Renal cortical epithelial cell (primary cell): ENCODE measurements around the gene SALL2. TPM values are rescaled to one million over a fixed set of nuclear protein-coding genes. Genes with fewer than 3 reads are reported as not detected.

ENCODE experiments used
- DNase-seq: peaks from one replicate; pipeline ENCODE4 v3.0.0-alpha.2; 2011; ENCODE audit warnings: low read depth
- total RNA-seq: library from RNA; depleted of rRNA; stranded (reverse); fragments of >200 nt; gene quantifications from 2 replicates; pipeline ENCODE4 v1.2.3, GENCODE V29; 2014

SALL2 gene
- total RNA-seq, 1 donor from 2014 or later: 15.9 TPM

DNA sequence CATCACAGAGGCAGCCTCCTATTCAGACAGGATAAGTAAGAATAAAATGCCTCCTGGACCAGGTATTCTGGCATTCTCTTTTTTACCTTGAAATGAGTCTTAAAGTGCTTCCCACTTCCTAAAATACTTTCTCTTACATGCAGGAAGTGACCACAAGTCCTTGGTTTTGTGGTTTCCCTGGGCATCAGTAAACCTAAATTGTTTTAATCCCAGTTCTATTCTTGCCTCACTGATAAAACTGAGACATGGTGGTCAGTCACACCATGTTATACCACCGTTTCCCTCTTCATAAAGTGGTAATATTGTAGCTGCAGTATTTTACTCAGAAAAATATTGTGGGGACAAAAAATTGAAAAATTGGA, 1.2 kb upstream of the SALL2 start:
- no peak for DNase-seq

GRCh38 chr14:21526672-21527317, 649 bp upstream of the SALL2 start:
- DNase-seq: no peak

DNA sequence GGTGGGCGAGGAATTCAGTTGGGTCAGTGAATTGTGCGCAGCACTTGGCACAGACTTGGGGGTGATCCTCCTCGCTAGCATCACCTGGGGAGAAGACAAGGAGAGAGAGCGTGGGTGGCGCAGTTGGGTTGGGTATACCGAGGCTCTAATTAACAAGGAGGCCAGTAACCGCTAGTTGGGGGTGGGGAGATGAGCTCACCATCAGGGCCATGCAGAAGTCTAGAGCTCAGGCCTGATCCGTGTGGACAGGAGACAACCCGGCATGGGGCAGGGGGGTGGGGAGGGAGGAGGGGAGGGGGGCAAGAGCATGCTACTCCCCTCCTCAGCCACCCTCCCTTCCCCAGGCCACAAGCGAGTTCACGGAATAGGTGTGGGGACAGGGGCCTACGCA, 580 bp downstream of the SALL2 start:
- DNase-seq: peak; percentile 14

GRCh38 chr14:21524575-21525490, 1.3 kb downstream of the SALL2 start:
- no peak for DNase-seq

DNA sequence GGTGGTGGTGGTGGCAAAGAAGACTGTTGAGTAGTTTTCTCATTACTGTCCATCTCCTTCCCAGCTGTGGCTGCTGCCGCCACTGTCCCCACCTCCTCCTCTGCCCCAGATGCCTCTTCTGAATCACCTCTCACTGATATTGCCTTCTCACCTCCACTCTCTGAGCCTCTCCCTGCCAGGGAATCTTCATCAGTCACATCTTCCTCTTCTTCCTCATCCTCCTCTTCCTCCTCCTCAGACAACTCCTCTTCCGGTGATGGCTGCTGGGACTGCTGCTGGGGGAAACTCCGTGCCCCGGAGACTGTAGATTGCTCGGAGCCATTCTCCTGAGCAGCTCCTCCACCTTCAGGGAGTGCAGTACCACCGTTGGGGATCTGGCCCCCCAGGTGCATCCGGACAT, 2.9 kb downstream of the SALL2 start:
- DNase-seq: no peak

DNA sequence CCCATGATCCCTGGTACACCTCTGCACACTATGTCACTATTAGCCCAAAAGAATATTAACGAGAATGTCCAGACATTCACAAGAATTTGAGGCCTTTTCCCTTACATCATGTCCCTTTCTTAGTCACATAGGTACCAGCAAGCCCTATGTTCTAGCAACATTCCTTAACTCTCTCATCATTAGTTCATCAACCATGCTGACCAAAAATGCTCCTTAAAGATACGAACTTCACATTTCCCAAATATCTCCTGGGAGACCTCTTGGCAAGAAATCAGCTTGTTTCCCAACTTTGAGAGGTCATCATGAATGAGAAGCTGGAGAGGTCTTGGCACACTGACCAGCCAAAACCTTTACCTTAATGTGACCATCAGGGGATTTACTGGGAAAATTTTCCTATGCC, 4.6 kb downstream of the SALL2 start:
- DNase-seq: peak; percentile 65

DNA sequence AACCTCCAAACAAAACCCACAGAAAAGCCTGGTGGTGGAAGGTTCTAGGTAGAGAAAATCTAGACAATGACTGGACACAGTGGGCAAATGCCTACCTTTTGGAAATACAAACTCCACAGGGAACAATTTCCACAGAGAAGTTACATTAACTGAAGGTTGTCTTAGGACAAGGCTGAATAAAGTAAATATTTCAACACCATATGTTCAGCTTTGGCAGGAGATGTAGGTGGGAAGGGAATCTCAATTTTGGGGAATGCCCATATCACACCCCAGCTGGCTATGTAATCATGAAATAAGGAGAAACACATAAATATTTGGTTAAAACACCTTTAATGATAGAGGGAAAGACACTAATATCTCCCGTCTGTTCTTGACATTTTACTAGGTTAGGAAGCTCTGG, 5.4 kb downstream of the SALL2 start:
- no peak for DNase-seq

DNA sequence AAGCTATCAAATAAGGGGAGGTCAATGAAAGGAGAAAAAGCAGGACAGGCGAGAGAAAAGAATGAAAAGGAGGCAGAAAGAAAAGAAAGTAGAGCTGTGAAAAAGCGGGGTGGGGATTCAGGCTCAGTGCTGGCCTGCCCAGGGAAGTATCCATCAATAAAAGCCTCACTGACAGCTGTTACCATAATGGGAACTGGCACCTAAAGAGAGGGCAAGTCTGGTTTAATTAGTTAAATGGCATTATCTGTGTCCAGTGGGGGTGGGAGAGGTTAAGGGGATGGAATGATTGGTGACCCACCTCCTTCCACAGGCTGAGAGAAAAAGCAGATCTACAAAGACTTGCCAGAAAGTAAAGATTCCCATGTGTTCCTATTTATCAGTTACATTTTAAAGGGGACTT, 7.4 kb downstream of the SALL2 start:
- no peak for DNase-seq

DNA sequence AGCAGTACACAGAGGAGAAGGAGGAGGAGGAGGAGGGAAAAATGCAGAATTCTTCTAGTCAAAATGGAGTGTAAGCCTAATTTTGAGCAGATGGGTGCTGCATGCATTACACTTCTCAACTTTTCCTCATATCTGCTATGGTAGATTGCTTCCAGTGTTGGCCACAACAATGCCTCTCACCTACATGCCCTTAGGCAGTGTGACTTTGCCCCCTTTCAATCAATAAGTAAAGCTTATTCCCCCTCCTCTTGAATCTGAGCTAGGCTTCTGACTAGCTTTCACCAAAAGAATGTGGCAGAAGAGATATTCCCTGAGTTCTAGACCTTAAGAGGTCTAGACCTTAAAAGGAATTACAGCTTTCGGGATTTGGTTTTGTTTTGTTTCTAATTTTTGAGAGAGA, 11.8 kb downstream of the SALL2 start:
- DNase-seq: no peak

GRCh38 chr14:21510735-21511657, 15.2 kb downstream of the SALL2 start, which contains the start of gene METTL3:
Gene METTL3, minus strand, starts transcription at chr14:21511340. Its CDS starts 117 bp downstream, at chr14:21511223.
- peak; percentile 99 for DNase-seq

GRCh38 chr14:21509432-21510143, 16.6 kb downstream of the SALL2 start:
- no peak for DNase-seq

DNA sequence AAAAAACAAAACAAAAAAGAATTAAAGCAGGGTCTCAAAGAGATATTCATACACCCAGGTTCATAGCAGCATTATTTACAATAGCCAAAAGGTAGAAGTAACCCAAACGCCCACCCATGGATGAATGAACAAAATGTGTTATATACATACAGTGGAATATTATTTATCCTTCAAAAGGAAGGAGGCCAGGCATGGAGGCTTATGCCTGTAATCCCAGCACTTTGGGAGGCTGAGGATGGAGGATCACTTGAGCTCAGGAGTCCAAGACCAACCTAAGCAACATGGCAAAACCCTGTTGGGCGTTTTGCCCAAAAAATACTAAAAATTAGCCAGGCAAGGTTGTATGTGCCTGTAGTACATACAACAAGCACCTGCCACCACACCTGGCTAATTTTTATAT, 19.6 kb downstream of the SALL2 start:
- DNase-seq: no peak

GRCh38 chr14:21505012-21505553, 21.1 kb downstream of the SALL2 start:
- DNase-seq: no peak

GRCh38 chr14:21503376-21503775, 22.8 kb downstream of the SALL2 start:
- no peak for DNase-seq

DNA sequence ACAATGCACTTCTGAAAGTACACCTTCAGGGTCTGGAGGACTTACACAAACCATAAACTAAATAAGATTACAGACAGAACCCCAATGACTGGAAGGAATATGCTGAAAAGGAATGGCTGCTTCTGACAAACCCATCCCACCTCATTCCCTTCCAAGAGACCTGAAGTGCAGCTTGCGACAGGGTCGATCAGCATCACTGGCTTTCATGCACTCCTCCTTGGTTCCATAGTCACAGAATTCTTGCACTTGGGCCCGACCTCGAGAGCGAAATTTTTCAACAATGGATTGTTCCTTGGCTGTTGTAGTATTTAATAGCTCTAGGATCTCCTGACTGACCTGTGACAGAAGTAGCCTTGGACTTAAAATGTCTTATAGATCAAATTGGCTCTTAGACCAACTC, 24.6 kb downstream of the SALL2 start:
- no peak for DNase-seq

DNA sequence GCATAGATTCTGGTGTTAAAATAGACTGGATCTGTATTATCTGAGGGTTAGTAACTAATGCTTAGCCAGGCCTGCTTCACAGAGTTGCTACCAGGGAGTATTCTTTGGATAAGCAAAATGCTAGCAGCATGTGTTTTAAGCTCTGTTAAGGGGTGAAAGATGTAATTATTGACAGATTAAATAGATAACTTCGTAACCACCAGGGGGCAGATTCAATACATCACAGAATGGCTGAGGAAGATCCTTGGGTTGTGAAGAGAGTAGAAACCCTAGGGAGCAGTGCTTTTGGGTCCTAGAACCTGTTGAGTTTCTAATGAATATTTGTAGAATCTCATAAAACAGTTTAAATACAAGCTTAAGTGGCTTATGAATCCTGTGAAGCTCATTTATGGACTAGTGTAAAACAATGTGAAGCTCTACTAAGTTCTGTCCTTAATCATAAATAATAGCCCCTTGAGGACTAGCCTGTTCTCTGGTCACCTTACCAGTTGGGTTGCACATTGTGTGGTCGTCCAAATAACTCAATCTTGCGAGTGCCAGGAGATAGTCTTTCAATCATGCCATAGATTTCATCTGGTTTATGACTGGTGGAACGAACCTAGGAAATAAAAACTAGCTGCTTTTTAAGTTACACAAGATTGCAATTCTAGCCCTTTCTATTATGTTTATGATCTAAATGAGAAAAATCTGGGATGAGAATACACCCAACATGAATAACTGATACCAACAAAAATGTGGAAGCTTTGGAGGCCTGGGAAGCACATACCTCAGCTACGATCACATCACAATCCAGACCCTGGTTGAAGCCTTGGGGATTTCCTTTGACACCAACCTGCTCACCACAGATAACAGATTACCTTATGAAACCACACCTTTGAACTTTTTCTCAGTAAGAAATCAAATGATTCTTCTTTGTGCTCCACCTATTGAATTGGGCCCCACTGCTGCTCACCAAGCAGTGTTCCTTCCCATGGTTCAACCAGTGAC, 27.3 kb downstream of the SALL2 start:
- DNase-seq: peak; percentile 65

GRCh38 chr14:21496453-21496852, 29.7 kb downstream of the SALL2 start:
- DNase-seq: no peak

- no peak for DNase-seq
These were observed 31.0 kb downstream of the SALL2 start for GRCh38 chr14:21494902-21495762.

- peak; percentile 42 for DNase-seq
These were observed 39.5 kb downstream of the SALL2 start for GRCh38 chr14:21486640-21487087.
